Stomach (tissue), 4 donors: ENCODE measurements around the gene C7orf57.

ENCODE experiments used
- CTCF ChIP-seq, 7 experiments: fragments of 450-650 bp in 4 of 7; fragments of 200-600 bp in 3 of 7; sonication (generic) in 3 of 7; IDR thresholded peaks; one replicate each; pipeline ENCODE4 v1.5.1; 2016 to 2019; ENCODE audit warnings: antibody characterized with exemption in 7 of 7, control low read depth in 2 of 7, mild to moderate bottlenecking in 1 of 7
- POLR2AphosphoS5 ChIP-seq, 3 donors: sonication (generic); formaldehyde crosslinking; IDR thresholded peaks; one replicate each; pipeline ENCODE4 v1.6.1; 2016; ENCODE audit warnings: antibody characterized with exemption in 3 of 3

DNA sequence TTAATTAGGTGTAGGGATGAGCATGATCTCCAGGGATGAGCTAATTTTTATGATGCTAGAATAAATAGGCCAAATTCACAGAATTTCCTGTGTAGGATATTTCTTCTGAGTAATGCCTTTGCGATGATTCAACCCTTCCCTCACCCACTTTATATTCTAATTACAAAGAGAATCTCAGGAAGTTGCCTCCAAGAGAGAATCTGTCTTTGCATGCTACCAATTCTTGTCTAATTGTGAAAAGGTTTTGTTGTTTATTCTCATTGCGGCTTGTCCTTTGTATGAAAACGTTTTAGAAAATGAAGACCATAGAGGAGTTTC is 6.3 kb downstream of the C7orf57 start:
- TF ChIP-seq POLR2AphosphoS5 (IDR thresholded peaks at IDR 0.05) (no peak), CTCF (IDR thresholded peaks at IDR 0.05) (no peak)
